Activated T-cell treated with anti-CD3 and anti-CD28 coated beads, Interleukin-2, amount 50 U/mL, for 1 hour (primary cell): Measurements from ENCODE around the gene ASIC3.
"Not testable (repeated sequence)": the region's sequence is repeated elsewhere in the genome, so short reads cannot be mapped to it uniquely, and the experiment has no call there.

ENCODE experiments used
- DNase-seq: peaks from one replicate; pipeline ENCODE4 v3.0.0-alpha.2; 2020

Gene ASIC3

GRCh38 chr7:151034312-151035025, 13.9 kb upstream of the ASIC3 start:
- no peak for DNase-seq

- DNase-seq: no peak
Measured at GRCh38 chr7:151035026-151035717, 13.2 kb upstream of the ASIC3 start.

- DNase-seq: no peak
Measured at GRCh38 chr7:151035902-151036301, 12.4 kb upstream of the ASIC3 start.

GRCh38 chr7:151038951-151039849, 9.1 kb upstream of the ASIC3 start:
- DNase-seq: peak; percentile 54

GRCh38 chr7:151039850-151040548, 8.3 kb upstream of the ASIC3 start:
- DNase-seq: no peak

- no peak for DNase-seq
Measured at GRCh38 chr7:151040616-151041375, 7.5 kb upstream of the ASIC3 start.

GRCh38 chr7:151043449-151043848, 4.9 kb upstream of the ASIC3 start:
- DNase-seq: not testable (repeated sequence)

GRCh38 chr7:151043959-151044358, 4.4 kb upstream of the ASIC3 start:
- no peak for DNase-seq

- no peak for DNase-seq
Measured at GRCh38 chr7:151045262-151045661, 3.1 kb upstream of the ASIC3 start.

GRCh38 chr7:151045967-151046366, 2.4 kb upstream of the ASIC3 start:
- DNase-seq: no peak

GRCh38 chr7:151046603-151047573, 1.4 kb upstream of the ASIC3 start:
- DNase-seq: no peak

- no peak for DNase-seq
Measured at GRCh38 chr7:151048911-151049463, 656 bp downstream of the ASIC3 start.

- DNase-seq: peak; percentile 67
Measured at GRCh38 chr7:151051108-151051507, 2.8 kb downstream of the ASIC3 start.

- DNase-seq: no peak
Measured at GRCh38 chr7:151053096-151053495, 4.8 kb downstream of the ASIC3 start.

GRCh38 chr7:151053751-151054150, 5.4 kb downstream of the ASIC3 start:
- no peak for DNase-seq

GRCh38 chr7:151056283-151056665, 7.9 kb downstream of the ASIC3 start:
- no peak for DNase-seq

GRCh38 chr7:151056666-151057505, 8.6 kb downstream of the ASIC3 start:
- DNase-seq: no peak

- DNase-seq: no peak
Measured at GRCh38 chr7:151057506-151057988, 9.2 kb downstream of the ASIC3 start, which contains the start of gene CDK5. Gene CDK5 (minus strand): TSS chr7:151057897. CDS start chr7:151057848, 49 bp downstream.
